Endothelial cell (in vitro differentiated cells): Measurements from ENCODE around the gene GASK1B. TPM values are rescaled to one million over a fixed set of nuclear protein-coding genes. Genes with fewer than 3 reads are reported as not detected.

Source experiments
- DNase-seq: peaks from one replicate; pipeline ENCODE4 v3.0.0; 2021; ENCODE audit warnings: low spot score
- H3K27ac Mint-ChIP-seq: one replicate; pipeline ENCODE4 v1.8.0; 2021; ENCODE audit warnings: mixed read lengths, inconsistent platforms; ENCODE audit not compliant: unreplicated experiment
- H3K27me3 Mint-ChIP-seq: one replicate; pipeline ENCODE4 v1.8.0; 2021; ENCODE audit warnings: mild to moderate bottlenecking, moderate library complexity, mixed read lengths, inconsistent platforms; ENCODE audit not compliant: unreplicated experiment
- H3K36me3 Mint-ChIP-seq: one replicate; pipeline ENCODE4 v1.8.0; 2021; ENCODE audit warnings: mild to moderate bottlenecking, low read depth, mixed read lengths, inconsistent platforms; ENCODE audit not compliant: unreplicated experiment
- H3K4me1 Mint-ChIP-seq: one replicate; pipeline ENCODE4 v1.8.0; 2021; ENCODE audit warnings: mild to moderate bottlenecking, mixed read lengths, inconsistent platforms; ENCODE audit not compliant: unreplicated experiment
- H3K4me3 Mint-ChIP-seq: one replicate; pipeline ENCODE4 v1.8.0; 2021; ENCODE audit warnings: mild to moderate bottlenecking, mixed read lengths, inconsistent platforms; ENCODE audit not compliant: unreplicated experiment
- H3K9me3 Mint-ChIP-seq: one replicate; pipeline ENCODE4 v1.8.0; 2021; ENCODE audit warnings: mixed read lengths, inconsistent platforms; ENCODE audit not compliant: unreplicated experiment
- total RNA-seq: library from RNA; stranded (reverse); fragmentation: NEBNext Ultra II Directional; extraction: Animal tissue kit (Norgen Biotek cat#: 25700); gene quantifications from one replicate; pipeline ENCODE4 v1.2.1, GENCODE V29; 2021; ENCODE audit not compliant: unreplicated experiment
- TF ChIP-seq, protein P1 (sequence below): fragments of 200-600 bp; sonication (generic); IDR thresholded peaks from one replicate; pipeline ENCODE4 v1.5.0; 2021; ENCODE audit warnings: antibody characterized with exemption; ENCODE audit not compliant: unreplicated experiment

GASK1B gene
- total RNA-seq, 1 donor from 2014 or later: 63.8 TPM

DNA sequence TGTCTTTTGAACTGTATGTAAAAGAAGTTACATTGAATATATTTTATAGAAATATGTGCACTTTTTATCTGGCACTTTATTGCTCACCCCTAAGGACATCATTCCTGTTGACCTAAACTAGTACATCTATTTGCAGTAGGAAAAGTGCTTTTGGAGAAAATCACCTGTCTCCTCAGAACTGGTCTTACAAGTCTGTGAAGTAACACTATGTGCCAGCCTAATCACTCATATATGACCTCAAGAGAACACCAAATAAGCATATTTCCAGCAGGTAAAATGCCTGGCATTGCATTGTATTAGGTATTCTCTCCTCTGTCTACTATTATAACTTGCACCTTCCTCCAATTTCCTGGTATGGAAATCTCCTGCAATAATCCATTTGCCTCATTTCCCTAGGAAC, 4.0 kb upstream of the GASK1B start:
- no peak overlapping the region for H3K27ac Mint-ChIP-seq
- no peaks in the 10 kb centered on the region for H3K9me3 Mint-ChIP-seq
- H3K27me3 Mint-ChIP-seq: peaks cover 1% of the 10 kb centered on the region
- TF ChIP-seq, protein P1, sequence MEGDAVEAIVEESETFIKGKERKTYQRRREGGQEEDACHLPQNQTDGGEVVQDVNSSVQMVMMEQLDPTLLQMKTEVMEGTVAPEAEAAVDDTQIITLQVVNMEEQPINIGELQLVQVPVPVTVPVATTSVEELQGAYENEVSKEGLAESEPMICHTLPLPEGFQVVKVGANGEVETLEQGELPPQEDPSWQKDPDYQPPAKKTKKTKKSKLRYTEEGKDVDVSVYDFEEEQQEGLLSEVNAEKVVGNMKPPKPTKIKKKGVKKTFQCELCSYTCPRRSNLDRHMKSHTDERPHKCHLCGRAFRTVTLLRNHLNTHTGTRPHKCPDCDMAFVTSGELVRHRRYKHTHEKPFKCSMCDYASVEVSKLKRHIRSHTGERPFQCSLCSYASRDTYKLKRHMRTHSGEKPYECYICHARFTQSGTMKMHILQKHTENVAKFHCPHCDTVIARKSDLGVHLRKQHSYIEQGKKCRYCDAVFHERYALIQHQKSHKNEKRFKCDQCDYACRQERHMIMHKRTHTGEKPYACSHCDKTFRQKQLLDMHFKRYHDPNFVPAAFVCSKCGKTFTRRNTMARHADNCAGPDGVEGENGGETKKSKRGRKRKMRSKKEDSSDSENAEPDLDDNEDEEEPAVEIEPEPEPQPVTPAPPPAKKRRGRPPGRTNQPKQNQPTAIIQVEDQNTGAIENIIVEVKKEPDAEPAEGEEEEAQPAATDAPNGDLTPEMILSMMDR: no peak
- DNase-seq: no peak
- H3K4me1 Mint-ChIP-seq: peaks cover 15% of the 10 kb centered on the region
- no peak overlapping the region for H3K4me3 Mint-ChIP-seq
- H3K36me3 Mint-ChIP-seq: no peaks in the 10 kb centered on the region

DNA sequence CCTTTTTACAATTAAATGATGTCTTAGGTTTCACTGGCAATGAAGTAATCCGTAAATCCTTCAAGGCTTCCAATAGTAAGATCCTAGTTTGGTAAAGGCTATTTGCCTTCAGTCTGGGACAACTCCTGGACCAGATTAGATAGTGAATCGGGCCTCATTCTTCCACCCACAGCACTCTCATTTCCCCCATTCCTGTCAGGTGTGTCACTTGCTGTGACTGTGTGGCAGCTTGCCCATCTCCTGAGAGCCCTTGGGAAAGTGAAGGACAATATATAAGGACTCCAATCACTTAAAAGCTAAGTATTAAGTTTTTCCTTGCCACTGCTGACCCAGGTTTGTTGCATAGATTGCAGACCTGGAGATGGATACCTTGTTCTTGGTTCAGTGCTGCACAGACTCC, 3.3 kb upstream of the GASK1B start:
- H3K4me1 Mint-ChIP-seq: peaks cover 15% of the 10 kb centered on the region
- no peak for DNase-seq
- H3K36me3 Mint-ChIP-seq: no peaks in the 10 kb centered on the region
- no peak overlapping the region for H3K4me3 Mint-ChIP-seq
- no peaks in the 10 kb centered on the region for H3K9me3 Mint-ChIP-seq
- TF ChIP-seq, protein P1: no peak
- no peak overlapping the region for H3K27ac Mint-ChIP-seq
- H3K27me3 Mint-ChIP-seq: peaks cover 1% of the 10 kb centered on the region

DNA sequence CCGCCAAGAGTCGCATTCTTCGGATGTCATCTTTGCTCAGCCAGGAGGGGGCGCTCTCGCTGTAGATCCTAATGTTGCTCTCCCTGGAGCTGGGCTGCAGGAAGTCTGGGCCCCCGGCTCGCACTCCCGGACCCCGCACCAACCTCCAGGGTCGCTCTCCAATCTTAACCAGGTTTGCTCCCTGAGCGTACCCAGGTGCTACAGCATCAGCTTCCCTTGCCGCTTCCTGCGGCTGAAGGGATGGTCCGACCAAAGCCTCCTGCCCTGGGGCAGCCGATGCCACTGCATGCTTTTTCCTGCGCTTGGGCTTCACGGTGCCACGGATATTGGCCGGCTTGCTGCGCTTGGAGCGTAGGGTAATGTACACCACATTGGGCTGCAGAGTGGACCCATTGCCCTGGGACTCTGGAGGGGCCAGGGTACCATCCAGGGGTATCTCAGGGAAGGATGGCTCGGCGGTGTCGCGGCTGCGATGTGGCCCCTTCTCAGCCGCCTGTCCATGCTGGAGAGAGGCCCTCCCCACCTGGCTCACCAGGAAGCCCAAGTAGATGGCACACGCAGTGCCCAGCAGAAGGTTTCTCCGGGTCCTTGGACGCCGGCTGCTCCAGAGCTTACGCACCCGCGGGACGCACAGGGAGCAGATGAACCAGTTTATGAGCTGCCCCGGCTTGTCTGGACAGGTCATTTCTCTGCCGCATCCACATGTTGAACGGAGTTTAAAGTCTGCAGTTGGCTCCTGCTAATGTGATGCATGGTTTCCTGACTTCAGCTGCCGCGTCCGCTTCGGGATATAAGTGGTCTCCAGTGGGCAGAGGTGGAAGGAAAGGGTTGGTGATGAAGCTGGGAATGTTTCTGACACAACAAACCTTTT, 1.9 kb downstream of the GASK1B start:
- Mint-ChIP-seq H3K27me3 (peaks cover 1% of the 10 kb centered on the region), H3K9me3 (no peaks in the 10 kb centered on the region), H3K4me3 (peak overlapping the region; percentile 88), H3K4me1 (peaks cover 50% of the 10 kb centered on the region), H3K36me3 (peaks cover 15% of the 10 kb centered on the region), H3K27ac (no peak overlapping the region)
- no peak for DNase-seq
- TF ChIP-seq, protein P1: peak; percentile 74

DNA sequence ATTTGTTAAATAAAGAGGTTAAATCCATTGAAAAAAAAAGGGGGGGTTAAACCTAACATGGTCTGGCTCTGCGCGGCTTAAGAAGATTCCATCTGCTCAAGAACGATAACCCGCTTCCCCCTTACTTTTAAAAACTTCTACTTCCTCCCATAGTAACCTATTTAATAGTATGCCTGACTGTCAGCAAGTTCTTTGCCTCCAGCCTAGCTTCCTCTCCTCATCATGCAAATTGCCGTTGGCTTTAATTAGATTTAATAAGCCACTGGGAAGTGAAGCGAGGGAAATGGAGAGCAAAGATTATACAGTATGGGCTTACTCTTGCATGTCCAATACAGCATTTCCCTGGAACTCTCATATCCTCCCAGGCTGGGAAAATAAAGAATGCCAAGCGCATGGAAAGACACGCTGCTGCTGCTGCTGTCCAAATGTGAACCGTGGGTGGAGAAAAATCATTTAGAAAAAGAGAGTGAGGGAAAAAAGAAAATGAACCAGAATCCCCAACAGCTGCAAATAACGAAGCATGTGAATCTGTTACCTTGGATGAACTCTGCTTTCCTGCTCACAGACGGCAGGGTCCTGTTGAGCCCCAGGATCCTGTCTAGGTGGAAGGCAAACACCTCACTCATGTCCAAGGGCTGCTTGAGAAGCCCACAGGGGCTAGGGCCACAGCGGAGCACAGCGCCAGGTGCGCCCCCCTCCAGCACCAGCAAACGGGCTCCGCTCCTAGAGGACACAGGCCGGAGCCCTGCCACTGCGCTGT, 2.7 kb downstream of the GASK1B start:
- peaks cover 53% of the 10 kb centered on the region for H3K4me1 Mint-ChIP-seq
- peak overlapping the region; percentile 88 for H3K4me3 Mint-ChIP-seq
- H3K36me3 Mint-ChIP-seq: peaks cover 15% of the 10 kb centered on the region
- no peak for DNase-seq
- no peaks in the 10 kb centered on the region for H3K9me3 Mint-ChIP-seq
- no peak overlapping the region for H3K27ac Mint-ChIP-seq
- H3K27me3 Mint-ChIP-seq: peaks cover 1% of the 10 kb centered on the region
- TF ChIP-seq, protein P1: no peak
